HepG2 (cell line): ENCODE data around the gene SLX9. TPM values are rescaled to one million over a fixed set of nuclear protein-coding genes. Genes with fewer than 3 reads are reported as not detected.

ENCODE experiments used
- CREB3 ChIP-seq: sonication (generic); formaldehyde crosslinking; IDR thresholded peaks from 2 replicates; pipeline ENCODE4 v1.5.0; 2020; ENCODE audit warnings: missing genetic modification reagents
- GATAD1 ChIP-seq: IDR thresholded peaks from 2 replicates; pipeline ENCODE4 v1.6.1; 2016; ENCODE audit warnings: missing genetic modification reagents, missing compliant biosample characterization
- MXD3 ChIP-seq: IDR thresholded peaks from 2 replicates; pipeline ENCODE4 v1.6.1; 2016; ENCODE audit warnings: mild to moderate bottlenecking, missing biosample characterization, missing genetic modification reagents
- RFXAP ChIP-seq: sonication (generic); formaldehyde crosslinking; IDR thresholded peaks from 2 replicates; pipeline ENCODE4 v1.4.0; 2020; ENCODE audit warnings: missing genetic modification reagents, borderline replicate concordance
- ZNF616 ChIP-seq: sonication (generic); formaldehyde crosslinking; IDR thresholded peaks from 2 replicates; pipeline ENCODE4 v1.5.0; 2020; ENCODE audit warnings: low read depth, mild to moderate bottlenecking, missing genetic modification reagents
- ZNF747 ChIP-seq: sonication (generic); formaldehyde crosslinking; IDR thresholded peaks from 2 replicates; pipeline ENCODE4 v1.8.1; 2023; ENCODE audit warnings: missing genetic modification reagents, mild to moderate bottlenecking, borderline replicate concordance
- ZSCAN12 ChIP-seq: sonication (generic); formaldehyde crosslinking; IDR thresholded peaks from 2 replicates; pipeline ENCODE4 v1.9.0; 2021; ENCODE audit warnings: mild to moderate bottlenecking, missing genetic modification reagents
- polyA plus RNA-seq, 8 experiments: library from polyadenylated mRNA; depleted of rRNA in 3 of 8; stranded (reverse) in 7 of 8; unstranded in 1 of 8; fragments of >200 nt; fragmentation: Illumina TruSeq in 4 of 8; extraction: Trizol in 4 of 8; gene quantifications; 2 replicates each; pipeline versions ENCODE4 v1.2.1 to v1.2.3, GENCODE V29; 2011 to 2016; ENCODE audit warnings: low read depth in 4 of 8, missing spikeins in 1 of 8, mixed read lengths in 1 of 8; ENCODE audit not compliant: insufficient read depth in 1 of 8
- total RNA-seq, 5 experiments: library from RNA; depleted of rRNA; stranded (reverse); fragments of >200 nt; fragmentation: Illumina TruSeq; extraction: Trizol; gene quantifications; 2 replicates each; pipeline ENCODE4 v1.2.3, GENCODE V29; 2016; ENCODE audit warnings: low read depth in 1 of 5
- TF ChIP-seq, protein P1 (sequence below): IDR thresholded peaks from 2 replicates; pipeline ENCODE4 v1.6.1; 2016; ENCODE audit warnings: low read depth, missing genetic modification reagents, missing compliant biosample characterization
- TF ChIP-seq, protein P2 (sequence below): sonication (generic); formaldehyde crosslinking; IDR thresholded peaks from 2 replicates; pipeline ENCODE4 v1.5.0; 2020; ENCODE audit warnings: mild to moderate bottlenecking, missing genetic modification reagents, borderline replicate concordance
- TF ChIP-seq, protein P3 (sequence below): sonication (generic); formaldehyde crosslinking; IDR thresholded peaks from one replicate; pipeline ENCODE4 v1.5.1; 2020; ENCODE audit warnings: mild to moderate bottlenecking, missing genetic modification reagents; ENCODE audit errors: not compliant biosample characterization

SLX9 gene
- total and polyA plus RNA-seq, 2 of the 13 experiments (the other 11 are each of a cell fraction or from before 2014, with no cell fraction given) = 21.0 to 47.1 TPM

DNA sequence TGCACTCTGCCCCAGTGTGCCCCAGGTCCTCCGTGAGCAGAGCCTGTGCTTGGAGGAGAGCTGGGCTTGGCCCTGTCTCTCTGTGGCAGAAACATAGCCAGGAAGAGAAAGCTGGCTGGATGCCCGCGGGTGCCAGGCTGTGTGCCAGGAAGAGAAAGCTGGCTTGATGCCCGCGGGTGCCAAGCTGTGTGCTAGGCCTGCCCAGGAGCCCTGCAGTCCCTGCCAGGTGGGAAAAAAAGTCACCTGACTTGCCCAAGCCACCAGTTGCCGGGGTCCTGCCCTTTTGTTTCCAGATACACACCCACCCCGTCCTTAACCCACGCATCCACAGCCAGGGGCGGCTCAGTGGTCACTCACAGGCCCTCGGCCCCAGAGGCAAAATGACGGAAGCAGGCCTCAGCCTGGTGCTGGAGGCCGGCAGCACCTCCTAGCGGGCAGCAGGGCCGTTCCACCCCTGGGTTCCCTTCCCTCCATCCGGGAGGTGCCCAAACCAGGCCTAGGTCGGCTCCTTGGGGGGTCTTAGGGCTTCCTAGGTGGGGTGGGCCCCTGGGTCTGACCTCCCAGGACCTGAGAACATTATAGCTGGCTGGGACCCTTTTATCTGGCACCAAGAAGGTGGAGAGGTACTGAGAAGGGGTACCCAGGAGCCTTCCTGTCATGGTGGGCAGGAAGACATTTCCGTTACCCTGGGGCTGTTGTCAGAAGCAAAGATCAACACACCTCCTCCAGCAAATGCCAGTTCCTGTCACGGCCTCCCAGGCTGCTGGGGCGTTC is 28.3 kb upstream of the SLX9 start (continued):
- TF ChIP-seq ZSCAN12 (CRISPR knock-in tag) (no peak), RFXAP (CRISPR knock-in tag) (0 out of 2 replicates have a peak, but pooled peaks have one; percentile 52), ZNF616 (CRISPR knock-in tag) (no peak), ZNF747 (no peak), MXD3 (CRISPR knock-in tag) (no peak), CREB3 (CRISPR knock-in tag) (no peak), GATAD1 (peak; percentile 70; the same call in 1 of the 2 replicates)
- TF ChIP-seq, protein P1, sequence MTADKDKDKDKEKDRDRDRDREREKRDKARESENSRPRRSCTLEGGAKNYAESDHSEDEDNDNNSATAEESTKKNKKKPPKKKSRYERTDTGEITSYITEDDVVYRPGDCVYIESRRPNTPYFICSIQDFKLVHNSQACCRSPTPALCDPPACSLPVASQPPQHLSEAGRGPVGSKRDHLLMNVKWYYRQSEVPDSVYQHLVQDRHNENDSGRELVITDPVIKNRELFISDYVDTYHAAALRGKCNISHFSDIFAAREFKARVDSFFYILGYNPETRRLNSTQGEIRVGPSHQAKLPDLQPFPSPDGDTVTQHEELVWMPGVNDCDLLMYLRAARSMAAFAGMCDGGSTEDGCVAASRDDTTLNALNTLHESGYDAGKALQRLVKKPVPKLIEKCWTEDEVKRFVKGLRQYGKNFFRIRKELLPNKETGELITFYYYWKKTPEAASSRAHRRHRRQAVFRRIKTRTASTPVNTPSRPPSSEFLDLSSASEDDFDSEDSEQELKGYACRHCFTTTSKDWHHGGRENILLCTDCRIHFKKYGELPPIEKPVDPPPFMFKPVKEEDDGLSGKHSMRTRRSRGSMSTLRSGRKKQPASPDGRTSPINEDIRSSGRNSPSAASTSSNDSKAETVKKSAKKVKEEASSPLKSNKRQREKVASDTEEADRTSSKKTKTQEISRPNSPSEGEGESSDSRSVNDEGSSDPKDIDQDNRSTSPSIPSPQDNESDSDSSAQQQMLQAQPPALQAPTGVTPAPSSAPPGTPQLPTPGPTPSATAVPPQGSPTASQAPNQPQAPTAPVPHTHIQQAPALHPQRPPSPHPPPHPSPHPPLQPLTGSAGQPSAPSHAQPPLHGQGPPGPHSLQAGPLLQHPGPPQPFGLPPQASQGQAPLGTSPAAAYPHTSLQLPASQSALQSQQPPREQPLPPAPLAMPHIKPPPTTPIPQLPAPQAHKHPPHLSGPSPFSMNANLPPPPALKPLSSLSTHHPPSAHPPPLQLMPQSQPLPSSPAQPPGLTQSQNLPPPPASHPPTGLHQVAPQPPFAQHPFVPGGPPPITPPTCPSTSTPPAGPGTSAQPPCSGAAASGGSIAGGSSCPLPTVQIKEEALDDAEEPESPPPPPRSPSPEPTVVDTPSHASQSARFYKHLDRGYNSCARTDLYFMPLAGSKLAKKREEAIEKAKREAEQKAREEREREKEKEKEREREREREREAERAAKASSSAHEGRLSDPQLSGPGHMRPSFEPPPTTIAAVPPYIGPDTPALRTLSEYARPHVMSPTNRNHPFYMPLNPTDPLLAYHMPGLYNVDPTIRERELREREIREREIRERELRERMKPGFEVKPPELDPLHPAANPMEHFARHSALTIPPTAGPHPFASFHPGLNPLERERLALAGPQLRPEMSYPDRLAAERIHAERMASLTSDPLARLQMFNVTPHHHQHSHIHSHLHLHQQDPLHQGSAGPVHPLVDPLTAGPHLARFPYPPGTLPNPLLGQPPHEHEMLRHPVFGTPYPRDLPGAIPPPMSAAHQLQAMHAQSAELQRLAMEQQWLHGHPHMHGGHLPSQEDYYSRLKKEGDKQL (CRISPR knock-in tag) = no peak
- TF ChIP-seq, protein P2, sequence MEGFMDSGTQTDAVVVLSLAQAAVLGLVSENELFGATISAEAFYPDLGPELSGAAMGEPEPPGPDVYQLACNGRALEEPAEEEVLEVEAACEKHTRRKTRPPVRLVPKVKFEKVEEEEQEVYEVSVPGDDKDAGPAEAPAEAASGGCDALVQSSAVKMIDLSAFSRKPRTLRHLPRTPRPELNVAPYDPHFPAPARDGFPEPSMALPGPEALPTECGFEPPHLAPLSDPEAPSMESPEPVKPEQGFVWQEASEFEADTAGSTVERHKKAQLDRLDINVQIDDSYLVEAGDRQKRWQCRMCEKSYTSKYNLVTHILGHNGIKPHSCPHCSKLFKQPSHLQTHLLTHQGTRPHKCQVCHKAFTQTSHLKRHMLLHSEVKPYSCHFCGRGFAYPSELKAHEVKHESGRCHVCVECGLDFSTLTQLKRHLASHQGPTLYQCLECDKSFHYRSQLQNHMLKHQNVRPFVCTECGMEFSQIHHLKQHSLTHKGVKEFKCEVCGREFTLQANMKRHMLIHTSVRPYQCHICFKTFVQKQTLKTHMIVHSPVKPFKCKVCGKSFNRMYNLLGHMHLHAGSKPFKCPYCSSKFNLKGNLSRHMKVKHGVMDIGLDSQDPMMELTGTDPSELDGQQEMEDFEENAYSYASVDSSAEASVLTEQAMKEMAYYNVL (CRISPR knock-in tag) = peak; percentile 75
- TF ChIP-seq, protein P3, sequence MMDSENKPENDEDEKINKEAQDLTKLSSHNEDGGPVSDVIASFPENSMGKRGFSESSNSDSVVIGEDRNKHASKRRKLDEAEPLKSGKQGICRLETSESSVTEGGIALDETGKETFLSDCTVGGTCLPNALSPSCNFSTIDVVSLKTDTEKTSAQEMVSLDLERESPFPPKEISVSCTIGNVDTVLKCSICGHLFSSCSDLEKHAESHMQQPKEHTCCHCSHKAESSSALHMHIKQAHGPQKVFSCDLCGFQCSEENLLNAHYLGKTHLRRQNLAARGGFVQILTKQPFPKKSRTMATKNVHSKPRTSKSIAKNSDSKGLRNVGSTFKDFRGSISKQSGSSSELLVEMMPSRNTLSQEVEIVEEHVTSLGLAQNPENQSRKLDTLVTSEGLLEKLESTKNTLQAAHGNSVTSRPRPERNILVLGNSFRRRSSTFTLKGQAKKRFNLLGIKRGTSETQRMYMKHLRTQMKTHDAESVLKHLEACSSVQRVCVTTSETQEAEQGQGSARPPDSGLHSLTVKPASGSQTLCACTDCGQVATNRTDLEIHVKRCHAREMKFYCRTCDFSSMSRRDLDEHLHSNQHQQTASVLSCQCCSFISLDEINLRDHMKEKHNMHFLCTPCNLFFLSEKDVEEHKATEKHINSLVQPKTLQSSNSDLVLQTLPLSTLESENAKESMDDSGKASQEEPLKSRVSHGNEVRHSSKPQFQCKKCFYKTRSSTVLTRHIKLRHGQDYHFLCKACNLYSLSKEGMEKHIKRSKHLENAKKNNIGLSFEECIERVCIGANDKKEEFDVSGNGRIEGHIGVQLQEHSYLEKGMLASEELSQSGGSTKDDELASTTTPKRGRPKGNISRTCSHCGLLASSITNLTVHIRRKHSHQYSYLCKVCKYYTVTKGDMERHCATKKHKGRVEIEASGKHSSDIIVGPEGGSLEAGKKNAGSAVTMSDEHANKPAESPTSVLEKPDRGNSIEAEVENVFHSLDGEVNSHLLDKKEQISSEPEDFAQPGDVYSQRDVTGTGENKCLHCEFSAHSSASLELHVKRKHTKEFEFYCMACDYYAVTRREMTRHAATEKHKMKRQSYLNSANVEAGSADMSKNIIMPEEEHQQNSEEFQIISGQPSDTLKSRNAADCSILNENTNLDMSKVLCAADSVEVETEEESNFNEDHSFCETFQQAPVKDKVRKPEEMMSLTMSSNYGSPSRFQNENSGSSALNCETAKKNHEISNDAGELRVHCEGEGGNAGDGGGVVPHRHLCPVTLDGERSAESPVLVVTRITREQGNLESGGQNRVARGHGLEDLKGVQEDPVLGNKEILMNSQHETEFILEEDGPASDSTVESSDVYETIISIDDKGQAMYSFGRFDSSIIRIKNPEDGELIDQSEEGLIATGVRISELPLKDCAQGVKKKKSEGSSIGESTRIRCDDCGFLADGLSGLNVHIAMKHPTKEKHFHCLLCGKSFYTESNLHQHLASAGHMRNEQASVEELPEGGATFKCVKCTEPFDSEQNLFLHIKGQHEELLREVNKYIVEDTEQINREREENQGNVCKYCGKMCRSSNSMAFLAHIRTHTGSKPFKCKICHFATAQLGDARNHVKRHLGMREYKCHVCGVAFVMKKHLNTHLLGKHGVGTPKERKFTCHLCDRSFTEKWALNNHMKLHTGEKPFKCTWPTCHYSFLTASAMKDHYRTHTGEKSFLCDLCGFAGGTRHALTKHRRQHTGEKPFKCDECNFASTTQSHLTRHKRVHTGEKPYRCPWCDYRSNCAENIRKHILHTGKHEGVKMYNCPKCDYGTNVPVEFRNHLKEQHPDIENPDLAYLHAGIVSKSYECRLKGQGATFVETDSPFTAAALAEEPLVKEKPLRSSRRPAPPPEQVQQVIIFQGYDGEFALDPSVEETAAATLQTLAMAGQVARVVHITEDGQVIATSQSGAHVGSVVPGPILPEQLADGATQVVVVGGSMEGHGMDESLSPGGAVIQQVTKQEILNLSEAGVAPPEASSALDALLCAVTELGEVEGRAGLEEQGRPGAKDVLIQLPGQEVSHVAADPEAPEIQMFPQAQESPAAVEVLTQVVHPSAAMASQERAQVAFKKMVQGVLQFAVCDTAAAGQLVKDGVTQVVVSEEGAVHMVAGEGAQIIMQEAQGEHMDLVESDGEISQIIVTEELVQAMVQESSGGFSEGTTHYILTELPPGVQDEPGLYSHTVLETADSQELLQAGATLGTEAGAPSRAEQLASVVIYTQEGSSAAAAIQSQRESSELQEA (CRISPR knock-in tag) = no peak
